MCF 10A (cell line): ENCODE measurements around the gene MOSPD2. TPM values are rescaled to one million over a fixed set of nuclear protein-coding genes. Genes with fewer than 3 reads are reported as not detected.

Source experiments
- BruUV-seq: library from RNA; stranded (reverse); fragments of 400-500 nt; replicated peaks from 2 replicates; lab custom pipeline; 2021; lab: Mats Ljungman, UMichigan
- CTCF ChIA-PET: fragments of 300-600 bp; sonication (Branson Sonifier 250); formaldehyde crosslinking; extraction: SDS; loops from one replicate; lab custom pipeline; 2021; ENCODE audit warnings: antibody characterized with exemption, inconsistent platforms; lab: Yijun Ruan, JAX
- POLR2A ChIA-PET: fragments of 300-600, 350-650 bp; sonication (Branson Sonifier 250); formaldehyde crosslinking; extraction: SDS; loops from one replicate; lab custom pipeline; 2020; ENCODE audit warnings: antibody characterized with exemption, inconsistent platforms; lab: Yijun Ruan, JAX
- DNase-seq: peaks from one replicate; pipeline ENCODE4 v3.0.0-alpha.2; 2018; ENCODE audit not compliant: unreplicated experiment
- H3K27ac Mint-ChIP-seq: one replicate; pipeline ENCODE4 v1.8.0; 2022; ENCODE audit warnings: mild to moderate bottlenecking, low read depth, mixed read lengths; ENCODE audit not compliant: unreplicated experiment
- H3K27me3 Mint-ChIP-seq: one replicate; pipeline ENCODE4 v1.8.0; 2022; ENCODE audit warnings: mixed read lengths; ENCODE audit not compliant: insufficient read depth, unreplicated experiment
- H3K36me3 Mint-ChIP-seq: one replicate; pipeline ENCODE4 v1.8.0; 2022; ENCODE audit warnings: mild to moderate bottlenecking, moderate library complexity, mixed read lengths; ENCODE audit not compliant: insufficient read depth, unreplicated experiment
- H3K4me1 Mint-ChIP-seq: one replicate; pipeline ENCODE4 v1.8.0; 2022; ENCODE audit warnings: mixed read lengths; ENCODE audit not compliant: insufficient read depth, unreplicated experiment
- H3K4me3 Mint-ChIP-seq: one replicate; pipeline ENCODE4 v1.8.0; 2022; ENCODE audit warnings: mild to moderate bottlenecking, moderate library complexity, mixed read lengths; ENCODE audit not compliant: unreplicated experiment
- H3K9me3 Mint-ChIP-seq: one replicate; pipeline ENCODE4 v1.8.0; 2022; ENCODE audit warnings: mixed read lengths; ENCODE audit not compliant: unreplicated experiment
- CTCF ChIP-seq: fragments of 200-600 bp; IDR thresholded peaks from one replicate; pipeline ENCODE4 v1.8.0; 2022; ENCODE audit warnings: antibody characterized with exemption, mild to moderate bottlenecking; ENCODE audit not compliant: unreplicated experiment
- intact Hi-C: fragments of 100-400 bp; cut with micrococcal nuclease; formaldehyde crosslinking; loops from 2 replicates; pipeline ENCODE4 v1.14.1; 2022
- total RNA-seq: library from RNA; stranded (reverse); gene quantifications from 2 replicates; pipeline ENCODE4 v1.2.3, GENCODE V29; 2022

MOSPD2 gene
- total RNA-seq, 1 experiment from 2014 or later, result 8.9 TPM

GRCh38 chrX:14939644-14940043 is 66.4 kb downstream of the MOSPD2 start:
- TF ChIP-seq CTCF, result no peak
- no TSS peak for BruUV-seq
- Mint-ChIP-seq H3K9me3 (no peaks in the 10 kb centered on the region), H3K36me3 (no peaks in the 10 kb centered on the region), H3K4me1 (peaks cover 6% of the 10 kb centered on the region), H3K27me3 (peaks cover 11% of the 10 kb centered on the region), H3K4me3 (no peak overlapping the region), H3K27ac (no peak overlapping the region)
- ChIA-PET POLR2A (no interaction called here), CTCF (interaction anchor here (0.7 kb wide), 1 partner anchor 1364 kb away, joined by 3 read pairs; no protein-coding TSS in a partner anchor)
- intact Hi-C loops, result no loop called here
- DNase-seq, result no peak

GRCh38 chrX:14941301-14941700 is 68.1 kb downstream of the MOSPD2 start:
- no peak for DNase-seq
- Mint-ChIP-seq H3K4me3 (no peak overlapping the region), H3K27me3 (peaks cover 11% of the 10 kb centered on the region), H3K27ac (no peak overlapping the region), H3K9me3 (no peaks in the 10 kb centered on the region), H3K36me3 (no peaks in the 10 kb centered on the region), H3K4me1 (peaks cover 6% of the 10 kb centered on the region)
- BruUV-seq, result no TSS peak
- intact Hi-C loops, result no loop called here
- ChIA-PET CTCF (no interaction called here), POLR2A (no interaction called here)
- no peak for TF ChIP-seq CTCF

- Mint-ChIP-seq H3K27ac (no peak overlapping the region), H3K4me3 (no peak overlapping the region), H3K9me3 (no peaks in the 10 kb centered on the region), H3K27me3 (peaks cover 11% of the 10 kb centered on the region), H3K4me1 (no peaks in the 10 kb centered on the region), H3K36me3 (no peaks in the 10 kb centered on the region)
- BruUV-seq, result no TSS peak
- no peak for DNase-seq
- POLR2A ChIA-PET, result no interaction called here
- intact Hi-C loops, result no loop called here
- CTCF ChIA-PET, result interaction anchor here (0.6 kb wide), 1 partner anchor 12 kb away, joined by 3 read pairs; no protein-coding TSS in a partner anchor
- no peak for TF ChIP-seq CTCF
Observed at GRCh38 chrX:14942341-14942740, 69.1 kb downstream of the MOSPD2 start.

- TF ChIP-seq CTCF, result no peak
- Mint-ChIP-seq H3K4me3 (no peak overlapping the region), H3K27me3 (no peaks in the 10 kb centered on the region), H3K9me3 (no peaks in the 10 kb centered on the region), H3K4me1 (peaks cover 5% of the 10 kb centered on the region), H3K36me3 (no peaks in the 10 kb centered on the region), H3K27ac (no peak overlapping the region)
- ChIA-PET CTCF (interaction anchor here (0.7 kb wide), 1 partner anchor 1150 kb away, joined by 3 read pairs; no protein-coding TSS in a partner anchor), POLR2A (interaction anchor here (0.7 kb wide), 1 partner anchor 14 kb away, joined by 4 read pairs; no protein-coding TSS in a partner anchor)
- no peak for DNase-seq
- intact Hi-C loops, result no loop called here
- BruUV-seq, result no TSS peak
Observed at GRCh38 chrX:14943962-14944361, 70.7 kb downstream of the MOSPD2 start.
